ENCODE data around the gene TUBA4B.
A peak's percentile ranks its signal among the peaks of the same experiment; 100 is the strongest.

DNA sequence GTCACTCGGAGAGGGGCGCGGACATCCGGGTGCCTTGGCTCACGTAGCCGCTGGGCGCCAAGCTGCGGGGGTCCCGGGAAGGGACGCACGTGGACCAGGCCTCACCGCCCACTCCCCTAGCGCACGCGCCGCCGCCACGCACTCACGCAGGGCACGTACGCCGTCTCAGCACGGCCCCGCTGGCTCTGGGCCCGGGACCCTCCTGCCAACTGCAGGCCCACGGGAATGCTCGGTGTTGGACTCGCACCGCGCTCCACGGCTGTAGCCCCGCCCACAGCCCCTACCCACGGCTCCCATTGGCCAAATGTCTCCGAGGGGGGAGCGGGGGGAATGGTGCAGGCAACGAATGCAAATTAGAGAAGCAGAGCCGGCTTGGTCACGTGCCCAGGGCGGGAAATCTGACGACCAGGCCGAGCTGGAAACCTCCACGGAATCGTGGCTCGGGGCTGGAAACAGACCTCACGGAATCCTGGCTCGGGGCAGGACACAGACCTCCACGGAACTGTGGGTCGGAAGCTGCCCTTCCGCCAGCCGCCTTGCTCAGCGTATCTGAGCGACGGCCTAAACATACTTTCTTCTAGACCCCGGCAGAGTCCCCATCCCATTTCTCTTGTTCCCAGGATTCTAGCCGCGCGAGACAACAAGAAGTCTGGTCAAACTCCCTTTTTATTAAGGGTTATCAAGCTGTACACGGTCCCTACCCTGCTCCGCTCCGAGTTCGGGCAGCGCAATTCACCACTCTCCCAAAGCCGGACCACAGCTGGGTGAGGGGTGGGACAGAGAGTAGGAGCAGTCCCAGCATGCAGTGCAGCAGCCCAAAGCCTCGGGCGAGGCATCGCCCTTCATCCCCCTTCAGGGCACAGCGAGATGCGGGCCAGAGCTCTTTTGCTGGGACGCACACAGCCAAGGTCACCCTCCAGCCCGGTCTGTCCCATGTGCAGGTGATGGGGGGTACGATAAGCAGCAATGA, 34.0 kb upstream of the TUBA4B start, which contains the start of gene ABCB6:
- TF ChIP-seq, protein P1, sequence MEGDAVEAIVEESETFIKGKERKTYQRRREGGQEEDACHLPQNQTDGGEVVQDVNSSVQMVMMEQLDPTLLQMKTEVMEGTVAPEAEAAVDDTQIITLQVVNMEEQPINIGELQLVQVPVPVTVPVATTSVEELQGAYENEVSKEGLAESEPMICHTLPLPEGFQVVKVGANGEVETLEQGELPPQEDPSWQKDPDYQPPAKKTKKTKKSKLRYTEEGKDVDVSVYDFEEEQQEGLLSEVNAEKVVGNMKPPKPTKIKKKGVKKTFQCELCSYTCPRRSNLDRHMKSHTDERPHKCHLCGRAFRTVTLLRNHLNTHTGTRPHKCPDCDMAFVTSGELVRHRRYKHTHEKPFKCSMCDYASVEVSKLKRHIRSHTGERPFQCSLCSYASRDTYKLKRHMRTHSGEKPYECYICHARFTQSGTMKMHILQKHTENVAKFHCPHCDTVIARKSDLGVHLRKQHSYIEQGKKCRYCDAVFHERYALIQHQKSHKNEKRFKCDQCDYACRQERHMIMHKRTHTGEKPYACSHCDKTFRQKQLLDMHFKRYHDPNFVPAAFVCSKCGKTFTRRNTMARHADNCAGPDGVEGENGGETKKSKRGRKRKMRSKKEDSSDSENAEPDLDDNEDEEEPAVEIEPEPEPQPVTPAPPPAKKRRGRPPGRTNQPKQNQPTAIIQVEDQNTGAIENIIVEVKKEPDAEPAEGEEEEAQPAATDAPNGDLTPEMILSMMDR (conservative IDR thresholded peaks at IDR 0.05; ENCODE audit: low read depth, low read length), result no peak
- peak; percentile 52; the same call in 1 of the 2 replicates for TF ChIP-seq MAZ (IDR thresholded peaks at IDR 0.05; ENCODE audit: borderline replicate concordance, low read depth, low read length)
- no peak; the same call in 1 of the 2 replicates for TF ChIP-seq POLR2A (IDR thresholded peaks at IDR 0.05; ENCODE audit: low read depth, low read length)
- peak; percentile 84 for TF ChIP-seq MXI1 (IDR thresholded peaks at IDR 0.05; ENCODE audit: borderline replicate concordance, low read depth, low read length)
- TF ChIP-seq MAFK (IDR thresholded peaks at IDR 0.05; ENCODE audit: low read depth, low read length), result no peak
- no peak for TF ChIP-seq CEBPB (IDR thresholded peaks at IDR 0.05; ENCODE audit: low read depth, low read length)
- TF ChIP-seq NFE2L2 (IDR thresholded peaks at IDR 0.05; ENCODE audit: low read depth, low read length), result no peak
